Hepatocyte (in vitro differentiated cells): ENCODE measurements around the gene MRPS23.

Experiments
- CTCF ChIP-seq: fragments of 200-600 bp; sonication (generic); IDR thresholded peaks from 2 replicates; pipeline ENCODE4 v1.5.1; 2016; ENCODE audit warnings: antibody characterized with exemption, mild to moderate bottlenecking; ENCODE audit not compliant: poor library complexity
- EZH2 ChIP-seq: fragments of 200-600 bp; sonication (generic); IDR thresholded peaks from 2 replicates; pipeline ENCODE4 v1.6.1; 2016; ENCODE audit warnings: antibody characterized with exemption, mild to moderate bottlenecking, borderline replicate concordance
- EZH2phosphoT487 ChIP-seq: fragments of 200-600 bp; sonication (generic); IDR thresholded peaks from one replicate; pipeline ENCODE4 v1.6.1; 2018; ENCODE audit warnings: antibody characterized with exemption, mild to moderate bottlenecking, low read depth, moderate library complexity; ENCODE audit not compliant: unreplicated experiment, severe bottlenecking

DNA sequence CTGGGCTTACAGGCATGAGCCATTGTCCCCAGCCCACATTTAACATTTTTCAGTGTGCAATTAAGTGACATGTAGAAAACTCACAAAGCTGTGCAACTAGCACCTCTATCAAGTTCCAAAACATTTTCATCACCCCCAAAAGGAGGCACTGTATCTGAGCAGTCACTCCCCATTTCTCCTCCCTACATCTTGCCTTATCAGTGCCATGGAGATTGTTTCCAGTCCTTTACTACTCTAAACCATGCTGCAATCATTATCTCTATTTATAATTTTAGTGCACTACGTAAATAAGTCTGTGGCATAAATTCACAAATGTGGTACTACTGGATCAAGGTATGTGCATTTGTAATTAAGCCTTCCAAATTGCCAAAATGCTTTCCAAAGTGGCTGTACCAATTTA is 7.6 kb downstream of the MRPS23 start:
- TF ChIP-seq CTCF, result no peak
- no peak for TF ChIP-seq EZH2
- TF ChIP-seq EZH2phosphoT487, result no peak
